Transverse colon (tissue), 4 donors: ENCODE data around the gene NCKAP5L.

Experiments used
- CTCF ChIP-seq, 5 experiments: fragments of 200-600 bp in 3 of 5; fragments of 450-650 bp in 2 of 5; sonication (generic) in 3 of 5; IDR thresholded peaks; 1 replicate in 2 of 5; 2 replicates in 3 of 5; pipeline ENCODE4 v1.5.1; 2016 to 2017; ENCODE audit warnings: antibody characterized with exemption in 5 of 5, inconsistent platforms in 3 of 5, mild to moderate bottlenecking in 2 of 5, moderate library complexity in 1 of 5
- EP300 ChIP-seq: sonication (generic); formaldehyde crosslinking; IDR thresholded peaks from one replicate; pipeline ENCODE4 v1.6.1; 2017; ENCODE audit warnings: antibody characterized with exemption, low read depth
- POLR2A ChIP-seq: fragments of 450-650 bp; IDR thresholded peaks from one replicate; pipeline ENCODE4 v1.6.1; 2016; ENCODE audit warnings: antibody characterized with exemption, mild to moderate bottlenecking, moderate library complexity
- POLR2AphosphoS5 ChIP-seq, 3 donors: sonication (generic); formaldehyde crosslinking; IDR thresholded peaks; one replicate each; pipeline ENCODE4 v1.6.1; 2016; ENCODE audit warnings: antibody characterized with exemption in 3 of 3

DNA sequence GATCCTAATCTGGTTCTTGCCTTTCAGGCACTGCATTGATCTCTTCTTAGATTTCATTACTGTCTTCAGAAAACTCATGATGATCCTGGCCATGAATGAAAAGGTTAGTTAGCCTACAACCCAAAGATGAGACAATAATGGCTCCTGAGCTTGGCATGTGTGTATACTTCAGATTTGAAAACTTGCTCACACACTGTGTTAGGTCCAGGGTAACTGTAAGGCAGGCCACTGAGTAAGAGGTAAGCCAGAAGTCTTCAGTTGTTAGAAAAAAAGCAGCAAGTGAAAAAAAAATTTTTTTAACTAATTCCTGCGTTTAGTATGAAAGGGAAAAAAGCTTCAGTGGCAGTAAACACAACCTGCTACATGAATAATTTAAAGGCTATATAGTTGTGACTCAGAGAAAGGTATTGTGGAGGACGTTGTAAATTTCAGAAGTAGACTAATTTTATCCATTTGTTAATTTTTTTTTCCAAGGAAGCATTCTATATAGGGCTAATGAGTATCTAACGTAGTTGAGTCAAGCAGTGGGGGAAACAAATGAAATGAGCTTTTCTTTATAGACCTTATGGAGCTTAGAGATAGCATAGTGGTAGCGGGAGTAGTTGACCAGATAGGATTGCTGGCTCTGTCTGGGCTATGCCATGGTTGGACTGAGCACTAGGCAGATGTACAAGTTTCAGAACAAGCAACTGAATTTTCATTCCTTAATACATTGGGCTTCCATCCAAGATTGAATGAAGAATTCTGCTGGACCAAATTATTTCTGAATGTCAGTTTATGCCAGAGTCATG lies 66.3 kb downstream of the NCKAP5L start:
- TF ChIP-seq EP300 (no peak), POLR2AphosphoS5 (IDR thresholded peaks at IDR 0.05) (no peak), POLR2A (no peak), CTCF (IDR thresholded peaks at IDR 0.05) (no peak)
